ENCODE measurements around the gene LHPP. TPM values are rescaled to one million over a fixed set of nuclear protein-coding genes. Genes with fewer than 3 reads are reported as not detected.
"Not testable (repeated sequence)": the region's sequence is repeated elsewhere in the genome, so short reads cannot be mapped to it uniquely, and the experiment has no call there.

LHPP gene
- total and polyA plus RNA-seq, 8 donors = 12.2 to 26.8 (median 15.0) TPM

GRCh38 chr10:124607693-124608092 is 146.1 kb downstream of the LHPP start:
- intact Hi-C loops (cut with DNase I) = no loop called here
- peaks cover 0 to 23% of the 10 kb centered on the region in 2 donors for H3K4me1 ChIP-seq
- H3K27ac ChIP-seq = no peak overlapping the region
- H3K36me3 ChIP-seq = no peaks in the 10 kb centered on the region
- no peak for ATAC-seq
- H3K9me3 ChIP-seq = no peaks in the 10 kb centered on the region
- H3K27me3 ChIP-seq = no peaks in the 10 kb centered on the region
- DNase-seq = no peak
- TF ChIP-seq CTCF (IDR thresholded peaks at IDR 0.05) = no peak
- H3K4me3 ChIP-seq = no peak overlapping the region

GRCh38 chr10:124608093-124608721 is 146.6 kb downstream of the LHPP start:
- Histone ChIP-seq H3K4me1 (peaks cover 0 to 28% of the 10 kb centered on the region in 2 donors), H3K27me3 (no peaks in the 10 kb centered on the region), H3K27ac (no peak overlapping the region), H3K36me3 (no peaks in the 10 kb centered on the region), H3K4me3 (no peak overlapping the region), H3K9me3 (no peaks in the 10 kb centered on the region)
- no peak for TF ChIP-seq CTCF (IDR thresholded peaks at IDR 0.05)
- DNase-seq (no peak), ATAC-seq (no peak)
- intact Hi-C loops (cut with DNase I) = no loop called here

DNA sequence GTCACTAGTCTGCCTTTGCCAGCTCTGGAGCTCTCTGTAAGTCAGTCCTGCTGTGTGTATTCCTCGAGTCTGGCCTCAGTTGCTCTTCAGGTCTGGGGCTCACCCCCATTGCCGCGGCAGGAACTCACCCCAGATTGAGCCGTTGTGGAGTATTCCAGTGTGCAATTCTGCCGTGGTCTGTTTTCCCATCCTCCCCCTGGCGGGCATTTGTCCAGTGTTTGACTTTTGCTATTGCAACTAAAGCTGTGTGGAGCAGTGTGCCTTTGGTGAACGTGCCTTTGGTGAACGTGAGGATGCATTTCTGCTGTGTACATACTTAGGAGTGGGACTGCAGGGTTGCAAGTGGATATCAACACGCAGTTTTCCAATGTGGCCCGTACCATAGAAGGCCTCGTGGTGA is 148.1 kb downstream of the LHPP start:
- Histone ChIP-seq H3K9me3 (no peaks in the 10 kb centered on the region), H3K36me3 (no peaks in the 10 kb centered on the region), H3K4me1 (peaks cover 0 to 34% of the 10 kb centered on the region in 2 donors), H3K27ac (no peak overlapping the region), H3K27me3 (no peaks in the 10 kb centered on the region), H3K4me3 (no peak overlapping the region)
- DNase-seq = no peak
- intact Hi-C loops (cut with DNase I) = no loop called here
- no peak for ATAC-seq
- TF ChIP-seq CTCF (IDR thresholded peaks at IDR 0.05) = no peak

DNA sequence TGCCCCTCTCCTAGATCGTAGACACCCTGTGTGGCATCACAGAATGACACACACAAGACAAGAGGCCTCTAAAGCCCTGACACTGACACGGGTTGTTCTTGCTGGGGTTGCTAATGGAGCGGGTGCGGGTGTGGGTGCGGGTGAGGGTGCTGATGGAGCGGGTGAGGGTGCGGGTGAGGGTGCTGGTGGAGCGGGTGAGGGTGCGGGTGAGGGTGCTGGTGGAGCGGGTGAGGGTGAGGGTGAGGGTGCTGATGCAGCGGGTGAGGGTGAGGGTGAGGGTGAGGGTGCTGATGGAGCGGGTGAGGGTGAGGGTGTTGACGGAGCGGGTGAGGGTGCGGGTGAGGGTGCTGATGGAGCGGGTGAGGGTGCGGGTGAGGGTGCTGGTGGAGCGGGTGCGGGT is 148.6 kb downstream of the LHPP start:
- H3K4me1 ChIP-seq = peaks cover 0 to 34% of the 10 kb centered on the region in 2 donors
- ATAC-seq; DNase-seq; H3K9me3 ChIP-seq; H3K27ac ChIP-seq; H3K4me3 ChIP-seq; H3K27me3 ChIP-seq; H3K36me3 ChIP-seq; intact Hi-C loops (cut with DNase I): not testable (repeated sequence)

DNA sequence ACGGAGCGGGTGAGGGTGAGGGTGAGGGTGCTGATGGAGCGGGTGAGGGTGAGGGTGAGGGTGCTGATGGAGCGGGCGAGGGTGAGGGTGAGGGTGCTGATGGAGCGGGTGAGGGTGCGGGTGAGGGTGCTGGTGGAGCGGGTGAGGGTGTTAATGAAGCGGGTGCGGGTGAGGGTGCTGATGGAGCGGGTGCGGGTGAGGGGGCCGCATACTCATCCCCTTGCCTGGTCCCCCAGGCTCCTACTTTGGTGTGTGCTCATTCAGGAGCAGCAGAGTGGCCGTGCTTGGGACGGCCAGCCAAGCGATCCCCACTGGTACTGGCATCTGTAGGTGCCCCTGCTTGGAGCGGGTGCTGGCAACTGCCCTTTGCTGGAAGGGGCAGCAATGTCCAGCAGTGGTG is 149.2 kb downstream of the LHPP start:
- H3K9me3 ChIP-seq; H3K4me3 ChIP-seq; intact Hi-C loops (cut with DNase I); H3K36me3 ChIP-seq; H3K27ac ChIP-seq; DNase-seq; H3K27me3 ChIP-seq; ATAC-seq: not testable (repeated sequence)
- peaks cover 0 to 34% of the 10 kb centered on the region in 2 donors for H3K4me1 ChIP-seq

GRCh38 chr10:124611738-124612137 is 150.1 kb downstream of the LHPP start:
- H3K27me3 ChIP-seq = no peaks in the 10 kb centered on the region
- peak; percentile 5 for ATAC-seq
- H3K4me1 ChIP-seq = peaks cover 0 to 31% of the 10 kb centered on the region in 2 donors
- no peaks in the 10 kb centered on the region for H3K9me3 ChIP-seq
- no peak overlapping the region for H3K4me3 ChIP-seq
- TF ChIP-seq CTCF (IDR thresholded peaks at IDR 0.05) = no peak
- intact Hi-C loops (cut with DNase I) = no loop called here
- peaks cover 0 to 4% of the 10 kb centered on the region in 2 donors for H3K36me3 ChIP-seq
- no peak for DNase-seq
- peak overlapping the region in 1 of 2 donors; percentile 55 for H3K27ac ChIP-seq

All from left lung (tissue), 10 donors.